Measurements from ENCODE around the gene COX7A1. TPM values are rescaled to one million over a fixed set of nuclear protein-coding genes. Genes with fewer than 3 reads are reported as not detected.
"Not testable (repeated sequence)": the region's sequence is repeated elsewhere in the genome, so short reads cannot be mapped to it uniquely, and the experiment has no call there.

The COX7A1 gene
- total RNA-seq: not detected
- not detected for polyA plus RNA-seq
- total RNA-seq: not detected

- H3K27ac ChIP-seq (ENCODE audit: low read depth, low read length): no peak within 1 kb of the TSS
- Mint-ChIP-seq H3K27ac (peak within 1 kb of the TSS in 2 of 9 donors; percentile 3 to 32), H3K27me3 (no peaks in the 10 kb centered on the region), H3K36me3 (peaks cover 0 to 22% (median 11%) of the 10 kb centered on the region in 5 donors), H3K4me1 (peaks cover 0 to 13% (median 4%) of the 10 kb centered on the region in 7 donors), H3K4me3 (no peak within 1 kb of the TSS), H3K9me3 (no peaks in the 10 kb centered on the region)
- no peaks in the 10 kb centered on the region for H3K9me3 ChIP-seq (ENCODE audit: control insufficient read depth in 2 of 3, low read length in 3 of 3)
- no peak within 1 kb of the TSS for H3K4me3 ChIP-seq (ENCODE audit: low read length)
- ATAC-seq (peak; percentile 44), DNase-seq (no peak)
- no peaks in the 10 kb centered on the region for H3K4me1 ChIP-seq (ENCODE audit: control insufficient read depth in 2 of 2, insufficient read depth in 2 of 2, low read length in 2 of 2)
- no peaks in the 10 kb centered on the region for H3K27me3 ChIP-seq (ENCODE audit: control insufficient read depth in 2 of 2, insufficient read depth in 2 of 2, low read length in 2 of 2)
- peaks cover 0 to 31% (median 0%) of the 10 kb centered on the region in 3 experiments for H3K36me3 ChIP-seq (ENCODE audit: control insufficient read depth in 2 of 3, insufficient read depth in 3 of 3, low read length in 3 of 3)
- CTCF ChIA-PET: interaction anchor here (1.0 to 1.8 kb wide), 2 partner anchors 17 to 23 kb away, joined by 4 to 6 read pairs; no protein-coding TSS in a partner anchor
- intact Hi-C loops (cut with micrococcal nuclease): no loop called here
- POLR2A ChIA-PET: no interaction called here
Observed at GRCh38 chr19:36152352-36153091, at the start of gene COX7A1. COX7A1 (minus strand) TSS chr19:36152447; CDS start chr19:36152407, 40 bp downstream.

DNA sequence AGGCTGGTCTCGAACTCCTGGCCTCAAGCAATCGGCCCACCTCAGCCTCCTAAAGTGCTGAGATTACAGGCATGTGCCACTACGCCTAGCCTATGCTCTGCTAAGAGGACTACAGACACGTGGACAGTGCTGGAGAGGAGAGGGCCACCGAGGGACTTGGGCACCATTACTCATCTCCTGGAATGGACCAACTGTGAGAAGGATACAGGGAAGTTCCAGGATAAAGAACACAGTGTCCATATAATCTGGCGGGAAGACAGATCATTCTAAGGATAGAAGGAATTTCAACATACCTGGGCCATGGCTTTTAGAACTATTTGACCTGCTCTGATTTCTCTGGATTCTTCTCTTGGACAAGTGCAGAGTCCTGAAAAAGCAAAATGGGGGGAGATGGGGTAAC is 49.4 kb upstream of the COX7A1 start:
- Histone ChIP-seq H3K27ac (ENCODE audit: low read depth, low read length) (no peak overlapping the region), H3K36me3 (ENCODE audit: control insufficient read depth in 2 of 3, insufficient read depth in 3 of 3, low read length in 3 of 3) (peaks cover 0 to 21% (median 0%) of the 10 kb centered on the region in 3 experiments), H3K4me3 (ENCODE audit: low read length) (no peak overlapping the region), H3K4me1 (ENCODE audit: control insufficient read depth in 2 of 2, insufficient read depth in 2 of 2, low read length in 2 of 2) (no peaks in the 10 kb centered on the region), H3K9me3 (ENCODE audit: control insufficient read depth in 2 of 3, low read length in 3 of 3) (no peaks in the 10 kb centered on the region), H3K27me3 (ENCODE audit: control insufficient read depth in 2 of 2, insufficient read depth in 2 of 2, low read length in 2 of 2) (no peaks in the 10 kb centered on the region)
- peaks cover 0 to 7% (median under 1%) of the 10 kb centered on the region in 7 donors for H3K4me1 Mint-ChIP-seq
- no peak overlapping the region for H3K27ac Mint-ChIP-seq
- H3K36me3 Mint-ChIP-seq: peaks cover 4 to 36% (median 19%) of the 10 kb centered on the region in 5 donors
- ChIA-PET POLR2A (interaction anchor here (0.7 kb wide), 1 partner anchor 13 kb away, joined by 5 read pairs; the partner anchor contains the start of genes ZNF146 and ZNF565), CTCF (no interaction called here)
- DNase-seq: no peak
- intact Hi-C loops (cut with micrococcal nuclease): no loop called here
- H3K27me3 Mint-ChIP-seq: no peaks in the 10 kb centered on the region
- H3K4me3 Mint-ChIP-seq: no peak overlapping the region
- peaks cover 0 to 3% (median 0%) of the 10 kb centered on the region in 11 donors for H3K9me3 Mint-ChIP-seq
- ATAC-seq: no peak

DNA sequence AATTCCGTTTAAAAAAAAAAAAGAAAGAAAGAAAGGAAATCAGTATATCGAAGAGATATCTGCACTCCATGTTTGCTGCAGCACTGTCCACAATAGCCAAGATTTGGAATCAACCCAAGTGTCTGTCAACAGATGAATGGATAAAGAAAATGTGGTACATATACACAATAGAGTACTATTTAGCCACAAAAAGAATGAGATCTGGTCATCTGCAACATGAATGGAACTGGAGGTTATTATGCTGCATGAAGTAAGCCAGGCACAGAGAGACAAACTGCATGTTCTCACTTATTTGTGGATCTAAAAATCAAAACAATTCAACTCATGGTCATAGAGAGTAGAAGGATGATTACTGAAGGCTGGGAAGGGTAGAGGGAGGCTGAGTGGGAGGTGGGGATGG is 45.9 kb upstream of the COX7A1 start:
- no peak overlapping the region for H3K4me3 Mint-ChIP-seq
- H3K27me3 Mint-ChIP-seq: no peaks in the 10 kb centered on the region
- peaks cover 4 to 41% (median 22%) of the 10 kb centered on the region in 5 donors for H3K36me3 Mint-ChIP-seq
- no peak for ATAC-seq
- H3K4me3 ChIP-seq (ENCODE audit: low read length): no peak overlapping the region
- no peak for DNase-seq
- no peaks in the 10 kb centered on the region for H3K9me3 ChIP-seq (ENCODE audit: control insufficient read depth in 2 of 3, low read length in 3 of 3)
- CTCF ChIA-PET: no interaction called here
- no peaks in the 10 kb centered on the region for H3K27me3 ChIP-seq (ENCODE audit: control insufficient read depth in 2 of 2, insufficient read depth in 2 of 2, low read length in 2 of 2)
- peaks cover 0 to 21% (median 0%) of the 10 kb centered on the region in 3 experiments for H3K36me3 ChIP-seq (ENCODE audit: control insufficient read depth in 2 of 3, insufficient read depth in 3 of 3, low read length in 3 of 3)
- H3K4me1 ChIP-seq (ENCODE audit: control insufficient read depth in 2 of 2, insufficient read depth in 2 of 2, low read length in 2 of 2): no peaks in the 10 kb centered on the region
- POLR2A ChIA-PET: no interaction called here
- peaks cover 0 to 4% (median 0%) of the 10 kb centered on the region in 7 donors for H3K4me1 Mint-ChIP-seq
- no peak overlapping the region for H3K27ac ChIP-seq (ENCODE audit: low read depth, low read length)
- H3K9me3 Mint-ChIP-seq: peaks cover 0 to 3% (median 0%) of the 10 kb centered on the region in 11 donors
- no peak overlapping the region for H3K27ac Mint-ChIP-seq
- intact Hi-C loops (cut with micrococcal nuclease): no loop called here

DNA sequence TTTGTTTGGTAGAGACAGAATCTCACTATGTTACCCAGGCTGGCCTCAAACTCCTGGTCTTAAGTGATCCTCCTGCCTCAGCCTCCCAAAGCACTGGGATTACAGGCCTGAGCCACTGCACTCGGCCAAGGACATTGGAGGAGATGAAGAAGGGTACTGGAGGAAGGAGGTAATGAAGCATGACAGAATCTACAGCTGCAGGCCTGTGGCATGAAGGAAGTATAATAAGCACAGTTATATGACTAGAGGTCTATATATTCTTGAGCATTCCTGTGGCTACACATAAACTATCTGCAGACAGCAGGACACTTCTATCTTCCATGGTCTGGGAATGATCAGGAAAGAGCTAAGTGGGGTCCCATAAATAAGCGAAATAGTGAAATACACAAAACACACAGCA is 44.0 kb upstream of the COX7A1 start:
- peaks cover 0 to 17% (median 0%) of the 10 kb centered on the region in 3 experiments for H3K36me3 ChIP-seq (ENCODE audit: control insufficient read depth in 2 of 3, insufficient read depth in 3 of 3, low read length in 3 of 3)
- no peaks in the 10 kb centered on the region for H3K9me3 ChIP-seq (ENCODE audit: control insufficient read depth in 2 of 3, low read length in 3 of 3)
- no peak overlapping the region for H3K4me3 ChIP-seq (ENCODE audit: low read length)
- H3K27me3 ChIP-seq (ENCODE audit: control insufficient read depth in 2 of 2, insufficient read depth in 2 of 2, low read length in 2 of 2): no peaks in the 10 kb centered on the region
- H3K27ac ChIP-seq (ENCODE audit: low read depth, low read length): no peak overlapping the region
- H3K27ac Mint-ChIP-seq: no peak overlapping the region
- H3K9me3 Mint-ChIP-seq: peaks cover 0 to 3% (median 0%) of the 10 kb centered on the region in 11 donors
- H3K4me3 Mint-ChIP-seq: no peak overlapping the region
- no peaks in the 10 kb centered on the region for H3K4me1 Mint-ChIP-seq
- intact Hi-C loops (cut with micrococcal nuclease): no loop called here
- H3K36me3 Mint-ChIP-seq: peaks cover 0 to 45% (median 19%) of the 10 kb centered on the region in 5 donors
- ChIA-PET POLR2A (no interaction called here), CTCF (no interaction called here)
- DNase-seq (no peak), ATAC-seq (no peak)
- no peaks in the 10 kb centered on the region for H3K27me3 Mint-ChIP-seq
- H3K4me1 ChIP-seq (ENCODE audit: control insufficient read depth in 2 of 2, insufficient read depth in 2 of 2, low read length in 2 of 2): no peaks in the 10 kb centered on the region

DNA sequence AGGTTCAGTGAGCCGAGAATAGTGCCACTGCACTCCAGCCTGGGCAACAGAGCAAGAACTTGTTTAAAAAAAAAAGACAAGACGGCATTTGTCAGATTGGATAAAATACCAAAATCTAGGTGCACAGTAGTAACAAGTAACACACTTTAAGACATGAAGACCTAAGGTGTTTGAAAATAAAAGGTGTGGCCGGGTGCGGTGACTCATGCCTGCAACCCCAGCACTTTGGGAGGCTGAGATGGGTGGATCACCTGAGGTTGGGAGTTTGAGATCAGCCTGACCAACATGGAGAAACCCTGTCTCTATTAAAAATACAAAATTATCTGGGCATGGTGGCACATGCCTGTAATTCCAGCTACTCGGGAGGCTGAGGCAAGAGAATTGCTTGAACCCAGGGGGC is 34.5 kb upstream of the COX7A1 start:
- H3K27ac ChIP-seq (ENCODE audit: low read depth, low read length); DNase-seq; H3K27me3 Mint-ChIP-seq; H3K4me1 Mint-ChIP-seq; H3K4me1 ChIP-seq (ENCODE audit: control insufficient read depth in 2 of 2, insufficient read depth in 2 of 2, low read length in 2 of 2); H3K9me3 Mint-ChIP-seq; H3K27me3 ChIP-seq (ENCODE audit: control insufficient read depth in 2 of 2, insufficient read depth in 2 of 2, low read length in 2 of 2); H3K4me3 Mint-ChIP-seq; H3K27ac Mint-ChIP-seq; H3K9me3 ChIP-seq (ENCODE audit: control insufficient read depth in 2 of 3, low read length in 3 of 3); ATAC-seq; H3K4me3 ChIP-seq (ENCODE audit: low read length); intact Hi-C loops (cut with micrococcal nuclease): not testable (repeated sequence)
- POLR2A ChIA-PET: interaction anchor here (0.6 kb wide), 1 partner anchor 73 kb away, joined by 3 read pairs; no protein-coding TSS in a partner anchor
- peaks cover 0 to 13% (median 0%) of the 10 kb centered on the region in 3 experiments for H3K36me3 ChIP-seq (ENCODE audit: control insufficient read depth in 2 of 3, insufficient read depth in 3 of 3, low read length in 3 of 3)
- CTCF ChIA-PET: interaction anchor here (0.7 kb wide), 1 partner anchor 1950 kb away, joined by 3 read pairs; no protein-coding TSS in a partner anchor
- H3K36me3 Mint-ChIP-seq: peaks cover 0 to 26% (median 9%) of the 10 kb centered on the region in 5 donors

DNA sequence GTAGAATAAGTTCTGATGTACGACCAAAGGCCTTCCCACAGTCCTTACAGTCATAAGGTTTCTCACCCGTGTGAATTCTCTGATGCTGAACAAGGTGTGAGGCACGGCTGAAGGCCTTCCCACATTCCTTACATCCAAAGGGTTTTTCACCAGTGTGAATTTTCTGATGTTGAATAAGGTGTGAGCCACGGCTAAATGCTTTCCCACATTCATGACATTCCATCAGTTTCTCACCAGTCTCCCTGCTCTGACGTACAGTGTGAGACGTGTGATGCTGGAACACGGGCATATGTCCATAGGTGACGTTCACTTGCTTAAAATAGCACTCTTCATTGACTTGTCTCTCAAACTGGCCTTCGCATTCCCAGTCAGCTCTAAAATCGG is 31.0 kb upstream of the COX7A1 start:
- POLR2A ChIA-PET: no interaction called here
- Histone ChIP-seq H3K9me3 (ENCODE audit: control insufficient read depth in 2 of 3, low read length in 3 of 3) (no peaks in the 10 kb centered on the region), H3K4me1 (ENCODE audit: control insufficient read depth in 2 of 2, insufficient read depth in 2 of 2, low read length in 2 of 2) (no peaks in the 10 kb centered on the region), H3K36me3 (ENCODE audit: control insufficient read depth in 2 of 3, insufficient read depth in 3 of 3, low read length in 3 of 3) (peaks cover 0 to 13% (median 0%) of the 10 kb centered on the region in 3 experiments), H3K27me3 (ENCODE audit: control insufficient read depth in 2 of 2, insufficient read depth in 2 of 2, low read length in 2 of 2) (no peaks in the 10 kb centered on the region), H3K27ac (ENCODE audit: low read depth, low read length) (no peak overlapping the region), H3K4me3 (ENCODE audit: low read length) (no peak overlapping the region)
- H3K27me3 Mint-ChIP-seq: no peaks in the 10 kb centered on the region
- CTCF ChIA-PET: no interaction called here
- no peak overlapping the region for H3K4me3 Mint-ChIP-seq
- H3K9me3 Mint-ChIP-seq: no peaks in the 10 kb centered on the region
- intact Hi-C loops (cut with micrococcal nuclease): no loop called here
- H3K27ac Mint-ChIP-seq: no peak overlapping the region
- DNase-seq (no peak), ATAC-seq (no peak)
- H3K36me3 Mint-ChIP-seq: peaks cover 0 to 16% (median 6%) of the 10 kb centered on the region in 5 donors
- no peaks in the 10 kb centered on the region for H3K4me1 Mint-ChIP-seq

Data from naive thymus-derived CD4-positive, alpha-beta T cell (primary cell).